ENCODE results near the gene OCA2. TPM values are rescaled to one million over a fixed set of nuclear protein-coding genes. Genes with fewer than 3 reads are reported as not detected.

OCA2 gene
- total RNA-seq, 1 donor from 2014 or later = 0.26 TPM

GRCh38 chr15:27867861-27868260 is 231.3 kb downstream of the OCA2 start:
- Histone ChIP-seq H3K4me3 (ENCODE audit: low read depth, low read length) (no peak overlapping the region), H3K27me3 (ENCODE audit: control insufficient read depth, insufficient read depth, low read length) (no peaks in the 10 kb centered on the region), H3K36me3 (ENCODE audit: control insufficient read depth, insufficient read depth, low read length) (no peaks in the 10 kb centered on the region)
- DNase-seq (ENCODE audit: low read depth) (no peak), FAIRE-seq (no peak)
- TF ChIP-seq, protein P1, sequence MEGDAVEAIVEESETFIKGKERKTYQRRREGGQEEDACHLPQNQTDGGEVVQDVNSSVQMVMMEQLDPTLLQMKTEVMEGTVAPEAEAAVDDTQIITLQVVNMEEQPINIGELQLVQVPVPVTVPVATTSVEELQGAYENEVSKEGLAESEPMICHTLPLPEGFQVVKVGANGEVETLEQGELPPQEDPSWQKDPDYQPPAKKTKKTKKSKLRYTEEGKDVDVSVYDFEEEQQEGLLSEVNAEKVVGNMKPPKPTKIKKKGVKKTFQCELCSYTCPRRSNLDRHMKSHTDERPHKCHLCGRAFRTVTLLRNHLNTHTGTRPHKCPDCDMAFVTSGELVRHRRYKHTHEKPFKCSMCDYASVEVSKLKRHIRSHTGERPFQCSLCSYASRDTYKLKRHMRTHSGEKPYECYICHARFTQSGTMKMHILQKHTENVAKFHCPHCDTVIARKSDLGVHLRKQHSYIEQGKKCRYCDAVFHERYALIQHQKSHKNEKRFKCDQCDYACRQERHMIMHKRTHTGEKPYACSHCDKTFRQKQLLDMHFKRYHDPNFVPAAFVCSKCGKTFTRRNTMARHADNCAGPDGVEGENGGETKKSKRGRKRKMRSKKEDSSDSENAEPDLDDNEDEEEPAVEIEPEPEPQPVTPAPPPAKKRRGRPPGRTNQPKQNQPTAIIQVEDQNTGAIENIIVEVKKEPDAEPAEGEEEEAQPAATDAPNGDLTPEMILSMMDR (IDR thresholded peaks at IDR 0.05; ENCODE audit: insufficient read depth, low read length, severe bottlenecking) = no peak

DNA sequence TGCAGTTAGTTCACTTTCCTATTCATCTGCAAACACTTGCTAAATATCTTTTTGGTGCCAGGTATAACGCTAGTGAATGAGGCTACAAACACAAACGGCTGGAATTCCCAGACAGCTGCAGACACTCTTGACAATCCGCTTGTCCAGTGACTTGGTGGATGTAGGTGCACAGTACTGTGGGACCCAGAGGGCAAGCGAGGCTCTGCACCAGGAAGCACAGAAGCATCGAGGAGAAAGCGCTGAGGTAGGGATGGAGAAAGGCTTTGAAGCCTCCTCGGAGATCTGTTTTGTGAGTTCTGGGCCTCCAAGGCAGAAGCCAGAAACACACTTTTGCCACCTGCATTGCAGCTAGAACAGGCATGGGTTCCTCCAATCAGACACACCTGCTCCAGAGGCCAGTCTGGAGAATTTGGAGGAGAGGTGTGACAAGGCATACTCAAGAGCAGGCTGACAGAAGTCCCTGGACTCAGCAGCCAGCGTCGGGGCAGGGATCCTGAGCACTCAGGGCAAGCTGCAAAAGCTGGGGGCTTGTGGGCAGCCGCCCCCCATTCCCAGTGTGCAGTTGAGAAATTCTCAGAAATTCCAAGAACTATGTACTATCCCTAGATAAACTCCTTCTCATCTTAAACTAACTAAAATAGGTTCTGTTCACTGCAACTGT is 232.5 kb downstream of the OCA2 start:
- Histone ChIP-seq H3K4me3 (ENCODE audit: low read depth, low read length) (no peak overlapping the region), H3K27me3 (ENCODE audit: control insufficient read depth, insufficient read depth, low read length) (no peaks in the 10 kb centered on the region), H3K36me3 (ENCODE audit: control insufficient read depth, insufficient read depth, low read length) (no peaks in the 10 kb centered on the region)
- FAIRE-seq (no peak), DNase-seq (ENCODE audit: low read depth) (no peak)
- TF ChIP-seq, protein P1 (IDR thresholded peaks at IDR 0.05; ENCODE audit: insufficient read depth, low read length, severe bottlenecking) = no peak

DNA sequence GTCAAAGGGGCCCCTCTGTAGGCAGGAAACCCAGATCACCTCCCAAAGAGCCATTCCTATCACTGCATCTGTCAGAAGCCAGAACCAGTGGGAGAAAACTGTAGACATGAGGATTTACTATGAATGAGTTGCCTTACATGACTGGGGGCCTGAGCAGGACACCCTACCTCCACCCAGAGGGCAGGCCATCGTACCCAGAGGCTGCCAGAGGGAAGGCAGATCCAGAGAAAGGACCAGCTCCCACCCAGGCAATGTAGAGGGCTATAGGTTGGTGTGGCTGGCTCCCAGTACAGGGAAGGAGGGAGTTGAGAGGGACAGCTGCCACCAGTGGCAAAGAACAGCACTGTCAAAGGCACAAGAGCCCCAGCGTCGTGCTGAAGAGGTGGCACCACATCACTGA is 233.2 kb downstream of the OCA2 start:
- TF ChIP-seq, protein P1 (IDR thresholded peaks at IDR 0.05; ENCODE audit: insufficient read depth, low read length, severe bottlenecking) = no peak
- no peak for FAIRE-seq
- no peak for DNase-seq (ENCODE audit: low read depth)
- no peaks in the 10 kb centered on the region for H3K36me3 ChIP-seq (ENCODE audit: control insufficient read depth, insufficient read depth, low read length)
- no peaks in the 10 kb centered on the region for H3K27me3 ChIP-seq (ENCODE audit: control insufficient read depth, insufficient read depth, low read length)
- no peak overlapping the region for H3K4me3 ChIP-seq (ENCODE audit: low read depth, low read length)

DNA sequence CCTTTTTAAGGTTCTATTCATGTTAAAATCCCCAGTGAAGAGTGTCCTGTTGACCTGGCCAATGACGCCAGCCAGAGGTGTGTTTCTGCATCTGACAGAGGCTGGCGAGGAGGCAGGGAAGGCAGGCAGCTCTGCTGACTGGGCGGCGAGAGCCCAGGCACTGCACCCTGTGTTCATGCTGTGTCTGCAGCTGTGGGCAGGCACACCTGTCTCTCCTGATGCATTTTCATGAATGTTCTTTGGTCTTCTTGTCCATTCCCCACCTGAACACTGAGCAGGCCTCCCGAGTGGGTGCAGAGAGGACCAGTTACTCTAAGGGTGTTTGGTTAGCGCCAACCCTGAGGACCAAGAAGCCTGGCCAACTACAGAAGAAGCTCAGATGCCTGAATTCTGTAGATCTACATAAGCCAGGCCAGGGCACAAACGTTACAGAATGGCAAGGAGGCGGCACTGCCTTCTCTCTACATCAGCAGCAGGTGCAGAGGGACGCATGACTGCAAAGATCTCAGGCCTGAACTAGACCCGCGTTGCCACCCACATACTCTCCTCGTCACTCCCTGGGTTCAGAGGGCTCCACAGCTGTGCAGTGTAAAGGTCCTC is 233.7 kb downstream of the OCA2 start:
- H3K36me3 ChIP-seq (ENCODE audit: control insufficient read depth, insufficient read depth, low read length) = no peaks in the 10 kb centered on the region
- TF ChIP-seq, protein P1 (IDR thresholded peaks at IDR 0.05; ENCODE audit: insufficient read depth, low read length, severe bottlenecking) = no peak
- no peak overlapping the region for H3K4me3 ChIP-seq (ENCODE audit: low read depth, low read length)
- no peak for DNase-seq (ENCODE audit: low read depth)
- H3K27me3 ChIP-seq (ENCODE audit: control insufficient read depth, insufficient read depth, low read length) = no peaks in the 10 kb centered on the region
- FAIRE-seq = no peak

DNA sequence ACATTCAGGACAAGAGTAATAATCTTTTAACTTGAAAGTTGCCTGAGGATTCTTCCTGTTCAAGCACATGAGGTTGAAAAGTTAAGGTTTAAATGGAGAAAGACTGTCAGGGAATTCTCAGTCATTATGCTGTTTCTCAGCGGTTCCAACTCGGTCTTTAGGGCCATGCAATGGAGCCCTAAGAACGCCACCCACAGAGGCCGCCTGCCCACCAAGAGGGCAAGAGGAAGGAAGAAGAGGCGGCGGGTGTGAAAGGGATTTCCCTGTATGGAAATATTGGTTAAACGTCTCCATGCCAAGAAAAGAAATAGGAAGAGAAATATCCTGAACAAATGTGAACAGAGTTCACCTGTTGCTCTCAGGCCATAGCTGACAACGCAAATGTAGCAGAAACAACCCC is 234.4 kb downstream of the OCA2 start:
- TF ChIP-seq, protein P1 (IDR thresholded peaks at IDR 0.05; ENCODE audit: insufficient read depth, low read length, severe bottlenecking) = no peak
- FAIRE-seq (no peak), DNase-seq (ENCODE audit: low read depth) (no peak)

GRCh38 chr15:27864086-27864485 is 235.0 kb downstream of the OCA2 start:
- no peaks in the 10 kb centered on the region for H3K27me3 ChIP-seq (ENCODE audit: control insufficient read depth, insufficient read depth, low read length)
- DNase-seq (ENCODE audit: low read depth) (no peak), FAIRE-seq (no peak)
- no peaks in the 10 kb centered on the region for H3K36me3 ChIP-seq (ENCODE audit: control insufficient read depth, insufficient read depth, low read length)
- no peak overlapping the region for H3K4me3 ChIP-seq (ENCODE audit: low read depth, low read length)
- TF ChIP-seq, protein P1 (IDR thresholded peaks at IDR 0.05; ENCODE audit: insufficient read depth, low read length, severe bottlenecking) = no peak

More for the DNA sequence above, 234.4 kb downstream of the OCA2 start:
- Histone ChIP-seq H3K36me3 (ENCODE audit: control insufficient read depth, insufficient read depth, low read length) (no peaks in the 10 kb centered on the region), H3K27me3 (ENCODE audit: control insufficient read depth, insufficient read depth, low read length) (no peaks in the 10 kb centered on the region), H3K4me3 (ENCODE audit: low read depth, low read length) (no peak overlapping the region)
